ENCODE measurements around the gene LTN1.
"Not testable (repeated sequence)": the region's sequence is repeated elsewhere in the genome, so short reads cannot be mapped to it uniquely, and the experiment has no call there.

Gene LTN1

DNA sequence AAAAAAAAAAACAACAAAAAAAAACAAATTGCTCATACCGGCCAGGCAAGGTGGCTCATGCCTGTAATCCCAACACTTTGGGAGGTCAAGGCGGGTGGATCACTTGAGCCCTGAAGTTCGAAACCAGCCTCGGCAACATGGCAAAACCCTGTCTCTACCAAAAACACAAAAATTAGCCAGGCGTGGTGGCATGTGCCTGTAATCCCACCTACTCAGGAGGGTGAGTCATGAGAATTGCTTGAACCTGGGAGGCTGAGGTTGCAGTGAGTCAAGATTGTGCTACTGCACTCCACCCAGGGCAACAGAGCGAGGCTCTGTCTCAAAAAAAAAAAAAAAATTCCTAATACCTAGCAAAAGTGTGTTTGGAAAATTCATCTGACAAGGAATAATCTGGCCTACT lies 4.5 kb downstream of the LTN1 start:
- not testable (repeated sequence) for DNase-seq (ENCODE audit: low read depth)

DNA sequence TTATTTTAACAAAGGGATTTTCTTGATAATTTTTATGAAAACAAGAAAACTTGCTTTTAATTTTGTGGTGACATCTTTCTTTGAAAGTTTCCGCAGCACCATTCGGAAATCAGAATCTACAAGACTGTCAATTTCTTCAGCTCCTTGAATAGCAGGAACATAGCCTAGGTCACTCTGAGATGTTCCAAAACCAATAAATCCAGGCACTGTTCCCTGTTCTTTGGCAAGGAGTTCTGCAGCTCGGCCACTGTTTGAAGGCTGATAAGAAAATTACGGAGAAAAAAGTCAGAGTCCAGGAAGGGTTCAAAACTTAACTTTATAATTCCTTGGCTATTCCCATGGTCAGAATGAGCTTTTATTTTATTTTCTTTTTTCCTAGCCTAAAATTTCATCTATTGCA lies 6.0 kb downstream of the LTN1 start:
- no peak for DNase-seq (ENCODE audit: low read depth)

DNA sequence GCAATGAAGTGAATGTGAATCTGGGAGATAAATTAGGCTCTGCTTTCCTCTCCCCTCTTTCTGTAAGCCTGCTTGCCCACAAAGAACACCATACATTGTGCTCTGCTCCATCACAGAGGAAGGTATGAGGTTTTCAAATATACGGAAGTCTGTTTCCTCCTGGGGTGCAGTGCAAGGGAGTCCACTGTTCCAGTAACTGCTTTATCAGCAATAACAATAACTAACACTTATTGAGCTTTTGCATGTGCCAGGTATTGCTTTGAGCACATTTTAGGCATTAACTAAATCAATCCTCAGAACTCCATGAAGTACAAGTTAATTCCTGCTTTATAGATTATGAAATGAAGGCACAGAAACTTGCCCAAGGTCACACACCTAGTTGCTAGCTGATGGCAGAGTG lies 10.0 kb downstream of the LTN1 start:
- no peak for DNase-seq (ENCODE audit: low read depth)

DNA sequence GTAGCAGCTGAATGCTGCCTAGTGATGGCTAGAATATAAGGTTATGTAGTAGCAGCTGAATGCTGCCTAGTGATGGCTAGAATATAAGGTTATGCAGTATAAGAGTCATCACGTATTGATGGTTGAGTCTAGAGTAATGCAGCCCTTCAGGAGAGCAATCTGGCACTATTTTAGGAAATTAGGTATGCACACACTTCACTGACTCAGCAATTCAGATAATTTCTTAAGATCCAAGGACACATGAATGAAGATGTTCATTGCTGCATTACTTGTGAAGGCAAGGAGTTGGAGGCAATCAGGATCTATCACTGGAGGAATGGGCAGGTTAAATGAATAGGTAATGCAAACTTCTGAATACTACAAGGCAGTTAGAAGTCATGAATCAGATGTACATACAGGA lies 13.6 kb downstream of the LTN1 start:
- no peak for DNase-seq (ENCODE audit: low read depth)

GRCh38 chr21:28975397-28975796 lies 17.3 kb downstream of the LTN1 start:
- DNase-seq (ENCODE audit: low read depth), result no peak

DNA sequence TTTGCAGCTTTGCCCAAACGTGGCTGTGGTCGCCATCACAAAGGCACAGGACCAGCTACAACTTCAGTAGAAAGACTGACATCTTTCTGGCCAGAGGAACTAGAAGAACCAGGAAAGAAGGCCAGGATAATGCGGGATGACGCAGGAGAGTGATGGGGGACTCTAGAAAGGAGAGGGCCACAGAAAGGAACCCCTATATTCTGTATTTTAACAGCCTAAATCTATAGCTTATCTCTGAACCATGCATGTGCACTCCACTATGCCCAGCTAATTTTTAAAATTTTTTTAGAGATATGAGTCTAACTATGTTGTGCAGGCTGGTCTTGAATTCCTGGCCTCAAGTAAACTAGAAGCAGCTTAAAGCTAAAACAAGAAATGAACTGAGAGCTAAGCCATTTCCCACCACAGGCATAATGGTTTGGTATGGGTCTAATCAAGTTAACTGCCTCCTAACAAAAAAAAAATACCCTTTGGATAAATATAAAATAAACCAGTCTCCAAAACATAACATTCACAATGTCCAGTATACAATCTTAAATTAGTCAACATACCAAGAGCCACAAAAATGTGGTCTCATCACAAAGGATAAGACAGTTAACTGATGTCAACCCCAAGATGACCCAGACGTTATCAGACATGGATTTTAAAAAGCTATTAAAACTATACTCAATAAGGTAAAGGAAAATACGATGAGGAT lies 18.0 kb downstream of the LTN1 start:
- no peak for DNase-seq (ENCODE audit: low read depth)

GRCh38 chr21:28972398-28972797 lies 20.3 kb downstream of the LTN1 start:
- no peak for DNase-seq (ENCODE audit: low read depth)

DNA sequence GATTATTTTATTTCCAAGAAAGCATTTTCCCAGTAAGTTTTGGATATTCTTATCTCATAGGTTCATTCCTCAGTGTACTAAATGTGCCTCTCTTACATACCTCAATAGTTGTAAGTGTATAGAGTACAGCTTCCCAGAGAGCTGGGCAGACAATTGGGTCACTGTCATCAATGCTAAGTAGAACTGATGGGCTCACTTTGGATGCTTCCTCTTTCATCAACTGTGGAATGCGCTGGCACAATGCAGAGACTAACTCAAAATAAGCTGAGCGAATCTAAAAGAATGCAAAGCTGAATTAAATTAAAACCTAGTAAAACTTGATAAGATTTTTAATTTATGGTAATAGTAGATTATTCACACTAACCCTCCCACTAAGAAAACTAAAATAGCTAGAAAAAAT lies 21.5 kb downstream of the LTN1 start:
- DNase-seq (ENCODE audit: low read depth), result no peak

- no peak for DNase-seq (ENCODE audit: low read depth)
Observed at GRCh38 chr21:28963831-28964230, 28.8 kb downstream of the LTN1 start.

GRCh38 chr21:28962465-28962864 lies 30.2 kb downstream of the LTN1 start:
- no peak for DNase-seq (ENCODE audit: low read depth)

GRCh38 chr21:28961927-28962326 lies 30.8 kb downstream of the LTN1 start:
- DNase-seq (ENCODE audit: low read depth), result no peak

- no peak for DNase-seq (ENCODE audit: low read depth)
Observed at GRCh38 chr21:28960245-28960644, 32.4 kb downstream of the LTN1 start.

DNA sequence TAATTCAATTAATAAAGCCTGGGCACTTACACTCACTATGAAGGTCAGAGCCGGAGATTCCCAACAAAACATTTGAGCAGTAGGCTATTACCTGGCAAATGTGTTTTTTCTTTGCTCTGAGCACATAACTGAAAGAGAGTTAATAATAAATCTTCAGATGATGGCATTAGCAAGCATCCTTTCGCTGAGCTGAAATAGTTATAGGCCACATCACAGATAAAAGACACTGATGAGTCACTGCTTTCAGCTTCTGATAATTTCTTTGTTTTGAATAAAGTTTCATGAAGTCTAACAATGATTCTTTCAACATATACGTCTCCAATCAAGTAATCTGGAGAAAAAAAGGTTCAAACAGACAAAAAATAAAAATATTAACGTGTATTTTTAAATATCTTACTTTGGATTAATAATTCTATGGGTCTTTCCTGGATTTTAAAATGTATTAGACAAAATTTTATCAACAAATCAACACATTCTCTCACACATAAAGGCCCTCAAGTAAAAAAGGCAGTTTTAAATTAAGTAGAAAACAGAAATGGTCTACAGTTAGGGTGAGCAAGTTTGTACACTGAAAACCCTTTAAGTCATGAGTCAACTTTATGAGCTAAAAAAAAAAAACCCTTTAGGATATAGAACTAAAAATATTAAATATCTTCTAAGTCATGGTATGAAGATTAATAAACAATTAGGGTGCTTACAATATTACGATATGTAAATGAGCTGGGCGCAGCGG lies 33.1 kb downstream of the LTN1 start:
- DNase-seq (ENCODE audit: low read depth), result no peak

DNA sequence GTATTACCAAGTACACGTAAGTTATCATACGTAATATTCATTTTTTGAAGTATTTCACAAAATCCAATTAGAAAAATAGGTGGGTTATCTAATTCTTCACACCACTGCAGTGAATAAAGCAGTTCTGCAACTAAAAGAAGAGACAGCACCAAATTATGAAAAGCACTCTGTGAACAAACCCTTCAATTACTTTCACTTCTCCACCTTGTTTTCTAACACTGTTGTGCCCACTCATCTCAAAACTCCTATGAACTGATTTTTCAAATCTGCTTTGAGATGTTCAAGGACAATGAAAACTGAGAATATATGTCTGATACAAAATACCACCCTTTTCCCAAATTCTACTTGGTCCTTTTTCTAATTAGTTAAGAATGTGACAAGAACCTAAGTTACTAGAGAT lies 39.4 kb downstream of the LTN1 start:
- no peak for DNase-seq (ENCODE audit: low read depth)

- no peak for DNase-seq (ENCODE audit: low read depth)
Observed at GRCh38 chr21:28952686-28953085, 40.0 kb downstream of the LTN1 start.

DNA sequence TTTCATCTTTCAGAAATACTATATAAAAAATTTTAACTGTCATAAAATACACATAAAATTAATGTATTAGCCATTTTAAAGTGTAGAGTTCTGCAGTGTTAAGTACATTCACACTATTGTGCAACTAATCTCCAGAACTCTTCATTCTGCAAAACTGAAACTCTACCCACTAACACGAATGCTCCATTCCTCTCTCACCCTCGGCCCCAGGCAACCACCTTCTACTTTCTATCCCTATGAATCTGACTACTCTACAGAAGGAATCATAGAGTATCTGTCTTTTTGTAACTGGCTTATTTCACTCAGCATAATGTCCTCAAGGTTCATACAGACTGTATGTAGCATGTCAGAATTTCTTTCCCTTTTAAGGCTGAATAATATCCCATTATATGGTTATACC lies 43.4 kb downstream of the LTN1 start:
- DNase-seq (ENCODE audit: low read depth), result no peak

GRCh38 chr21:28944296-28944695 lies 48.4 kb downstream of the LTN1 start:
- no peak for DNase-seq (ENCODE audit: low read depth)

GRCh38 chr21:28943631-28944030 lies 49.0 kb downstream of the LTN1 start:
- no peak for DNase-seq (ENCODE audit: low read depth)

DNA sequence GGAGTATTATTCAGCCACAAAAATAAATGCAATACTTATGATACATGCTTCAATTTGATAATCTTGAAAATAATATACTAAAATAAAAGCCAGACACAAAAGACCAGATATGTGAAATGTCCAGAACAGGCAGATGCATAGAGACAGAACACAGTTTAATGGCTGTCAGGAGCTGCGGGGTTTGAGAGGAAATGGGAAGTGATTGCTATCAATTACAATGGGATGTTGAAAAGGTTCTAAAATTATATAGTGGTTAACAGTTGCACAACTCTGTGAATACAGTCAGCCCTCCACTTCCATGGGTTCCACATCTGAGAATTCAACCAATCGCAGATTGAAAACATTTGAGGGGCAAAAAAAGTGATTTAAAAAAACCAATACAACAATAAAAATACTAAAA lies 54.0 kb downstream of the LTN1 start:
- DNase-seq (ENCODE audit: low read depth), result no peak

DNA sequence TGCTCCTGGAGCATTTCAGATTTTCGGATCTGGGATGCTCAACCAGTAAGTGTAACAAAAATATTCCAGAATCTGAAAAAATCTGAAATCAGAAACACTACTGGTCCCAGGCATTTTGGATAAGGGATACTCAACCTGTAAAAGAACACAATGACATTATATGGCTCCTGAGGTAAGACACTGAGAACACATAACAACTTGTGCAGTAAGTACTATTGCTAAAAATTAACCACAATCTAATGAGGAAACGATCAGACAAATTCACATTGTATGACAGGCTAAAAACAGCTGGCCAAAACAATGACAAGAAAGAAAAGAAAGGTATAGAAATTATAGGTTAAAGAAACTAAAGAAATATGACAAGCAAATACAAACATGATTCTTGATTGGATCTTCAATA lies 54.9 kb downstream of the LTN1 start:
- no peak for DNase-seq (ENCODE audit: low read depth)

DNA sequence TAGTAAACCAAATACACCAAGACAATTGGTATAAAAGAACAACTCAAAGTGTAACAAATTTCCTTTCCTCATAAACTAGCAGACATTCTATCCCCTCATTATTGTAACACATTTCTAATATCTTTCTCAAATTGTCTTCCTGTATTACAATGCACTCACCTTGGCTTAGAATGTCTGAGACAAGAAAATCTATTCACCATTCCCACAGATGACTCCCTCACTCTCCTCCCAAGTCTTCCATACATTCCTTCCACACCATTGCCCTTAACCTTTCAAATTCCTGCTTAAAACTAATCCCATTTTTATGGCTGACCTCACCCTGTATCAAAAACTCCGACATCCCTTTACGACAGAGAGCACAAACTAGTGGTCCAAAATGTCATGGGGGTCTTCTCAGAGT lies 56.0 kb downstream of the LTN1 start:
- DNase-seq (ENCODE audit: low read depth), result no peak

GRCh38 chr21:28936036-28936435 lies 56.6 kb downstream of the LTN1 start:
- DNase-seq (ENCODE audit: low read depth), result no peak

DNA sequence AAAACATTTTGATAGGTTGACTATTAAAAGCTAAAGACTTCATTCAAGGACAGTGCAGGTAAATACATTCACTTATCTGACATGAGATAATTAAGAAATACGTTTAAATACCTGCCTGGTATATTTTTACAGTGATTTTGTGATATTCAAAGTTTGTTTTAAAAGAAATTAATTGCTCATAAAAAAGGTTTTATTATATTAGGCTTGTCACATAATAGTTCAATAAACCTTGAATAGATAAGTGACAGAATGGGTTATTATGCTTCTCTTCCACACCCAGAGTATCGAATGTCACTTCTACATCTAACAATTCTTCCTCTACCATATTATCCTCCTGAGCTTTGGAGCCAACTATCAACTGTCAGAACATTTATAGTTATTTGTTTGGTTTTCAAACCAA lies 60.0 kb downstream of the LTN1 start:
- no peak for DNase-seq (ENCODE audit: low read depth)
